Stomach (tissue), 4 donors: ENCODE results near the gene KCTD14.
"Not testable (repeated sequence)": the region's sequence is repeated elsewhere in the genome, so short reads cannot be mapped to it uniquely, and the experiment has no call there.

Source experiments
- CTCF ChIP-seq, 7 experiments: fragments of 450-650 bp in 4 of 7; fragments of 200-600 bp in 3 of 7; sonication (generic) in 3 of 7; IDR thresholded peaks; one replicate each; pipeline ENCODE4 v1.5.1; 2016 to 2019; ENCODE audit warnings: antibody characterized with exemption in 7 of 7, control low read depth in 2 of 7, mild to moderate bottlenecking in 1 of 7
- POLR2A ChIP-seq, 4 donors: fragments of 450-650 bp; IDR thresholded peaks; one replicate each; pipeline ENCODE4 v1.6.1; 2016; ENCODE audit warnings: antibody characterized with exemption in 4 of 4, control low read depth in 2 of 4, mild to moderate bottlenecking in 1 of 4, moderate library complexity in 1 of 4

GRCh38 chr11:78014937-78015520, 8.0 kb downstream of the KCTD14 start:
- TF ChIP-seq CTCF, POLR2A (IDR thresholded peaks at IDR 0.05): not testable (repeated sequence)
